OCI-LY7 (cell line): ENCODE measurements around the gene TEPSIN. TPM values are rescaled to one million over a fixed set of nuclear protein-coding genes. Genes with fewer than 3 reads are reported as not detected.

Experiments
- BruUV-seq: library from RNA; stranded (reverse); fragments of 400-500 nt; replicated peaks from 2 replicates; lab custom pipeline; 2021; lab: Mats Ljungman, UMichigan
- CTCF ChIA-PET: fragments of 300-600 bp; sonication (Branson Sonifier 250); formaldehyde crosslinking; loops from one replicate; lab custom pipeline; 2022; ENCODE audit warnings: antibody characterized with exemption; ENCODE audit not compliant: unreplicated experiment; lab: Charles Lee
- POLR2A ChIA-PET: fragments of 300-600 bp; sonication (Branson Sonifier 250); formaldehyde crosslinking; loops from one replicate; lab custom pipeline; 2022; ENCODE audit warnings: antibody characterized with exemption; lab: Charles Lee
- DNase-seq: peaks from one replicate; pipeline ENCODE4 v3.0.0-alpha.2; 2015; ENCODE audit warnings: low spot score
- H2AFZ ChIP-seq: fragments of 200-600 bp; sonication (generic), shearing (Covaris generic); 2 replicates; pipeline ENCODE4 v1.6.1; 2014; ENCODE audit warnings: mild to moderate bottlenecking, antibody characterized with exemption, low read length, moderate library complexity
- H3K27ac ChIP-seq: fragments of 200-600 bp; sonication (generic); 2 replicates; pipeline ENCODE4 v1.5.1; 2014; ENCODE audit warnings: mixed run types, low read depth, mild to moderate bottlenecking, moderate library complexity, low read length, inconsistent platforms; ENCODE audit not compliant: poor library complexity, severe bottlenecking
- H3K36me3 ChIP-seq: fragments of 200-600 bp; sonication (generic); 2 replicates; pipeline ENCODE4 v1.6.1; 2014; ENCODE audit warnings: mild to moderate bottlenecking, antibody characterized with exemption, low read length, moderate library complexity, mixed read lengths; ENCODE audit not compliant: insufficient read depth
- H3K4me1 ChIP-seq: fragments of 200-600 bp; sonication (generic); 2 replicates; pipeline ENCODE4 v1.5.1; 2014; ENCODE audit warnings: mild to moderate bottlenecking, low read length; ENCODE audit not compliant: insufficient read depth, poor library complexity, severe bottlenecking
- H3K4me2 ChIP-seq: fragments of 200-600 bp; sonication (generic); 2 replicates; pipeline ENCODE4 v1.6.1; 2014; ENCODE audit warnings: mild to moderate bottlenecking, low read length
- H3K4me3 ChIP-seq: fragments of 200-600 bp; sonication (generic); 2 replicates; pipeline ENCODE4 v1.5.1; 2014; ENCODE audit warnings: mild to moderate bottlenecking, low read depth, low read length; ENCODE audit not compliant: poor library complexity, severe bottlenecking
- H3K79me2 ChIP-seq: fragments of 200-600 bp; sonication (generic); 2 replicates; pipeline ENCODE4 v1.6.1; 2016; ENCODE audit warnings: low read depth, mild to moderate bottlenecking, low read length, moderate library complexity, mixed read lengths; ENCODE audit not compliant: insufficient read depth
- H3K9me2 ChIP-seq: fragments of 200-600 bp; sonication (generic); 2 replicates; pipeline ENCODE4 v1.6.1; 2016; ENCODE audit warnings: mild to moderate bottlenecking, low read length, mixed read lengths; ENCODE audit not compliant: insufficient read depth
- H3K9me3 ChIP-seq: fragments of 200-600 bp; sonication (generic); 2 replicates; pipeline ENCODE4 v1.6.1; 2014; ENCODE audit warnings: mild to moderate bottlenecking, mixed run types, low read length, mixed read lengths
- H4K20me1 ChIP-seq: fragments of 200-600 bp; sonication (generic); 2 replicates; pipeline ENCODE4 v1.6.1; 2014; ENCODE audit warnings: mild to moderate bottlenecking, antibody characterized with exemption, low read length, moderate library complexity, mixed read lengths; ENCODE audit not compliant: insufficient read depth
- CTCF ChIP-seq: fragments of 200-600 bp; sonication (generic); conservative IDR thresholded peaks from 2 replicates; pipeline ENCODE4 v1.5.1; 2014; ENCODE audit warnings: mild to moderate bottlenecking, antibody characterized with exemption, low read length, moderate library complexity, mixed read lengths
- EZH2phosphoT487 ChIP-seq: fragments of 200-600 bp; sonication (generic); IDR thresholded peaks from 2 replicates; pipeline ENCODE4 v1.6.1; 2018; ENCODE audit warnings: low read depth, borderline replicate concordance, mild to moderate bottlenecking, mixed run types, antibody characterized with exemption, low read length, moderate library complexity, mixed read lengths
- intact Hi-C: fragments of 100-400 bp; cut with micrococcal nuclease; formaldehyde crosslinking; loops from one replicate; pipeline ENCODE4 v1.10.0; 2022; ENCODE audit not compliant: unreplicated experiment
- total RNA-seq, 2 experiments: library from RNA; depleted of rRNA in 1 of 2; stranded (reverse); fragments of >200 nt in 1 of 2; shearing (Covaris generic) in 1 of 2; gene quantifications; 2 replicates each; pipeline ENCODE4 v1.2.3, GENCODE V29; 2014 to 2022

Gene TEPSIN
- total RNA-seq, 2 experiments from 2014 or later: 46.4 to 75.3 TPM

- no peak for DNase-seq
- H3K9me2 ChIP-seq: no peaks in the 10 kb centered on the region
- H3K79me2 ChIP-seq: no peaks in the 10 kb centered on the region
- peaks cover 16% of the 10 kb centered on the region; the same call in 1 of the 2 replicates for H3K36me3 ChIP-seq
- H3K27ac ChIP-seq: no peak overlapping the region
- no peak overlapping the region for H3K4me3 ChIP-seq
- no peaks in the 10 kb centered on the region for H4K20me1 ChIP-seq
- CTCF ChIA-PET: no interaction called here
- intact Hi-C loops: no loop called here
- no TSS peak for BruUV-seq
- POLR2A ChIA-PET: no interaction called here
- TF ChIP-seq CTCF: no peak
- TF ChIP-seq EZH2phosphoT487: no peak
- no peak overlapping the region for H3K4me2 ChIP-seq
- H2AFZ ChIP-seq: no peak overlapping the region
- H3K9me3 ChIP-seq: no peaks in the 10 kb centered on the region
- no peaks in the 10 kb centered on the region for H3K4me1 ChIP-seq
Observed at GRCh38 chr17:81193470-81194224, 45.2 kb downstream of the TEPSIN start.

GRCh38 chr17:81193051-81193410 is 45.8 kb downstream of the TEPSIN start:
- H3K9me2 ChIP-seq: no peaks in the 10 kb centered on the region
- H3K36me3 ChIP-seq: peaks cover 16% of the 10 kb centered on the region; the same call in 1 of the 2 replicates
- no peaks in the 10 kb centered on the region for H3K9me3 ChIP-seq
- no peaks in the 10 kb centered on the region for H3K79me2 ChIP-seq
- ChIA-PET POLR2A (no interaction called here), CTCF (no interaction called here)
- TF ChIP-seq EZH2phosphoT487: no peak
- TF ChIP-seq CTCF: no peak
- H4K20me1 ChIP-seq: no peaks in the 10 kb centered on the region
- H3K4me3 ChIP-seq: no peak overlapping the region
- no peaks in the 10 kb centered on the region for H3K4me1 ChIP-seq
- H3K27ac ChIP-seq: no peak overlapping the region
- intact Hi-C loops: no loop called here
- BruUV-seq: no TSS peak
- H3K4me2 ChIP-seq: no peak overlapping the region
- H2AFZ ChIP-seq: no peak overlapping the region
- no peak for DNase-seq

- DNase-seq: no peak
- Histone ChIP-seq H3K4me1 (no peaks in the 10 kb centered on the region), H3K27ac (no peak overlapping the region), H2AFZ (no peak overlapping the region), H3K9me3 (no peaks in the 10 kb centered on the region), H3K79me2 (no peaks in the 10 kb centered on the region), H3K36me3 (peaks cover 12% of the 10 kb centered on the region; the same call in 1 of the 2 replicates), H3K4me2 (no peak overlapping the region), H3K4me3 (no peak overlapping the region), H3K9me2 (no peaks in the 10 kb centered on the region), H4K20me1 (no peaks in the 10 kb centered on the region)
- ChIA-PET CTCF (no interaction called here), POLR2A (no interaction called here)
- TF ChIP-seq EZH2phosphoT487: no peak
- no peak for TF ChIP-seq CTCF
- intact Hi-C loops: no loop called here
- no TSS peak for BruUV-seq
Observed at GRCh38 chr17:81192386-81193050, 46.3 kb downstream of the TEPSIN start.
